ENCODE data around the gene UNC13D. TPM values are rescaled to one million over a fixed set of nuclear protein-coding genes. Genes with fewer than 3 reads are reported as not detected.

UNC13D gene
- total RNA-seq, 1 experiment from 2014 or later, result 9.0 TPM

DNA sequence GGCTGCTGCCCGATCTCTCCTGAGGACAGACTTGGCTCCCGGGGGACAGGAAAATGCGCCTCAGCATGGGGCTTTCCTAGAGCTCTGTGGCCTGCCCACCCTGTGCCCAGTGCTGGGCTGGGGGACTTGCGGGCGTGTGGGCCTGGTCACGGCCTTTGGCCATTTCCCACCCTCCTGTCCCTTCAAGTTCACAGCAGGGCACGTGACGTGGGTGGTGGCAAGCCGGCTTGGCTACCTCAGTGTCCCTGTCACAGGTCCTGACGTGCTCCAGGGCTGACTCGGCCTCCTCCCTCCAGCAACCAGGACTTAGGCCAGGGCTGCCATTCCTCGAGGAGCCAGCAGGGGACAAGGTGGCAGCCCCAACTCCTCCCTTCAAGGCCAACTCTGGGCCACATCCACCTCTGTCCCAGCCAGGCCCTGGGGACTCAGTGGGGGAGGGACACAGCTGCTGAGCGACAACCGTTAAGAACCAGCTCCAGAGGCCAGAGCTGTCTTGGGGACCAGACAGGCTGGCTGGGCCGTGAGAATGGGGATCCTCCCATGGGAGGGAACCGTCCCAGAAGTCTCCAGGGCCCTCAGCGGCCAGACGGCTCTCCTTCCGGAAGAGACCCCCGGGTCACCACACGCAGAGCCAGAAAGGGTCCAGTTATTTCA is 981 bp upstream of the UNC13D start:
- Mint-ChIP-seq H3K4me1 (ENCODE audit: low read depth, unreplicated experiment) (peaks cover 26% of the 10 kb centered on the region), H3K27ac (ENCODE audit: unreplicated experiment) (peak overlapping the region; percentile 93), H3K4me3 (ENCODE audit: unreplicated experiment) (no peak overlapping the region), H3K9me3 (ENCODE audit: unreplicated experiment) (no peaks in the 10 kb centered on the region), H3K36me3 (ENCODE audit: insufficient read depth, unreplicated experiment) (peaks cover 27% of the 10 kb centered on the region), H3K27me3 (ENCODE audit: insufficient read depth, unreplicated experiment) (no peaks in the 10 kb centered on the region)
- POLR2A ChIA-PET, result interaction anchor here (2.5 to 3.7 kb wide), 2 partner anchors 10 to 65 kb away, joined by 15 to 30 read pairs; partner anchors contain the start of gene WBP2
- peak; percentile 85 to 89 for DNase-seq
- Histone ChIP-seq H3K4me1 (peaks cover 41% of the 10 kb centered on the region), H3K27me3 (replicated peaks; ENCODE audit: control insufficient read depth, insufficient read depth, low read length) (no peaks in the 10 kb centered on the region), H3K4me3 (ENCODE audit: low read depth, low read length) (no peak overlapping the region), H3K36me3 (ENCODE audit: control insufficient read depth, insufficient read depth, low read length) (peaks cover 8% of the 10 kb centered on the region), H3K9me3 (no peaks in the 10 kb centered on the region)
- intact Hi-C loops (cut with micrococcal nuclease; ENCODE audit: unreplicated experiment), result no loop called here
- CTCF ChIA-PET, result interaction anchor here (0.5 to 2.8 kb wide), 7 partner anchors 10 to 166 kb away, joined by 3 to 34 read pairs (median 4); partner anchors contain the start of gene WBP2
- BruUV-seq (replicated peaks), result no TSS peak
- TF ChIP-seq, protein P1, sequence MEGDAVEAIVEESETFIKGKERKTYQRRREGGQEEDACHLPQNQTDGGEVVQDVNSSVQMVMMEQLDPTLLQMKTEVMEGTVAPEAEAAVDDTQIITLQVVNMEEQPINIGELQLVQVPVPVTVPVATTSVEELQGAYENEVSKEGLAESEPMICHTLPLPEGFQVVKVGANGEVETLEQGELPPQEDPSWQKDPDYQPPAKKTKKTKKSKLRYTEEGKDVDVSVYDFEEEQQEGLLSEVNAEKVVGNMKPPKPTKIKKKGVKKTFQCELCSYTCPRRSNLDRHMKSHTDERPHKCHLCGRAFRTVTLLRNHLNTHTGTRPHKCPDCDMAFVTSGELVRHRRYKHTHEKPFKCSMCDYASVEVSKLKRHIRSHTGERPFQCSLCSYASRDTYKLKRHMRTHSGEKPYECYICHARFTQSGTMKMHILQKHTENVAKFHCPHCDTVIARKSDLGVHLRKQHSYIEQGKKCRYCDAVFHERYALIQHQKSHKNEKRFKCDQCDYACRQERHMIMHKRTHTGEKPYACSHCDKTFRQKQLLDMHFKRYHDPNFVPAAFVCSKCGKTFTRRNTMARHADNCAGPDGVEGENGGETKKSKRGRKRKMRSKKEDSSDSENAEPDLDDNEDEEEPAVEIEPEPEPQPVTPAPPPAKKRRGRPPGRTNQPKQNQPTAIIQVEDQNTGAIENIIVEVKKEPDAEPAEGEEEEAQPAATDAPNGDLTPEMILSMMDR (IDR thresholded peaks at IDR 0.05; ENCODE audit: insufficient read depth in 1 of 2, low read depth in 1 of 2, low read length in 1 of 2, severe bottlenecking in 1 of 2, unreplicated experiment in 1 of 2), result peak; percentile 72 to 86

DNA sequence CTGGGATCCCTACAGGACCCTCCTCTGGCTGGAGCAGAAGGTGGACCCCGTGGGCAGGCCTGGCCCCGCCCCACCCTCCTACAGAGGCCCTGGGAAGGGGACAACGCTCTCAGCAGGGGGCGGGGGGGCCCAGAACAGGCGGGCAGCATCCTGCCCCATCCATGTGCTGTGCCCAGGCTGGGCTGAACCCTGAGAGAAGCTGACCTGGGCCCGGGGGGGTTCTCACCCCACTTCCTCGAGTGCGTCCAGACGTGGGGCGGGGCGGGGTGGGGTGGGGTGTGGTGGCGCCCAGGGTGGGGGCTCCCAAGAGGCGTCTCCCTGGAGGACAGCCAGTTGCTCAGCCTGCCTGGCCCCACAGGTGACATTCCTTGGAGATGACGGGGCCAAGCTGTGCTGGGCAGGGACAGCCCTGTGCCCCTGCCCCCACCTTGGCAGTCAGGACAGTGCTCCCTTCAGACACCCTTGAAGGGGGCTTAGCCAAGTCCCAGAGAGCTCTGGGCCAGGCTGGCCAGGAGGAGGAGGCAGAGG is 390 bp upstream of the UNC13D start:
- POLR2A ChIA-PET, result interaction anchor here (2.5 to 3.7 kb wide), 2 partner anchors 11 to 65 kb away, joined by 15 to 30 read pairs; partner anchors contain the start of gene WBP2
- Mint-ChIP-seq H3K4me3 (ENCODE audit: unreplicated experiment) (no peak overlapping the region), H3K4me1 (ENCODE audit: low read depth, unreplicated experiment) (peaks cover 26% of the 10 kb centered on the region), H3K36me3 (ENCODE audit: insufficient read depth, unreplicated experiment) (peaks cover 21% of the 10 kb centered on the region), H3K9me3 (ENCODE audit: unreplicated experiment) (no peaks in the 10 kb centered on the region), H3K27me3 (ENCODE audit: insufficient read depth, unreplicated experiment) (no peaks in the 10 kb centered on the region), H3K27ac (ENCODE audit: unreplicated experiment) (peak overlapping the region; percentile 93)
- BruUV-seq (replicated peaks), result no TSS peak
- H3K36me3 ChIP-seq (ENCODE audit: control insufficient read depth, insufficient read depth, low read length), result peaks cover 8% of the 10 kb centered on the region
- CTCF ChIA-PET, result interaction anchor here (0.6 to 2.8 kb wide), 2 partner anchors 11 to 167 kb away, joined by 3 to 34 read pairs; partner anchors contain the start of gene WBP2
- DNase-seq, result peak; percentile 56 to 83
- no peaks in the 10 kb centered on the region for H3K9me3 ChIP-seq
- H3K4me1 ChIP-seq, result peaks cover 41% of the 10 kb centered on the region
- intact Hi-C loops (cut with micrococcal nuclease; ENCODE audit: unreplicated experiment), result no loop called here
- TF ChIP-seq, protein P1 (IDR thresholded peaks at IDR 0.05; ENCODE audit: insufficient read depth in 1 of 2, low read depth in 1 of 2, low read length in 1 of 2, severe bottlenecking in 1 of 2, unreplicated experiment in 1 of 2), result no peak
- no peaks in the 10 kb centered on the region for H3K27me3 ChIP-seq (replicated peaks; ENCODE audit: control insufficient read depth, insufficient read depth, low read length)
- no peak overlapping the region for H3K4me3 ChIP-seq (ENCODE audit: low read depth, low read length)

DNA sequence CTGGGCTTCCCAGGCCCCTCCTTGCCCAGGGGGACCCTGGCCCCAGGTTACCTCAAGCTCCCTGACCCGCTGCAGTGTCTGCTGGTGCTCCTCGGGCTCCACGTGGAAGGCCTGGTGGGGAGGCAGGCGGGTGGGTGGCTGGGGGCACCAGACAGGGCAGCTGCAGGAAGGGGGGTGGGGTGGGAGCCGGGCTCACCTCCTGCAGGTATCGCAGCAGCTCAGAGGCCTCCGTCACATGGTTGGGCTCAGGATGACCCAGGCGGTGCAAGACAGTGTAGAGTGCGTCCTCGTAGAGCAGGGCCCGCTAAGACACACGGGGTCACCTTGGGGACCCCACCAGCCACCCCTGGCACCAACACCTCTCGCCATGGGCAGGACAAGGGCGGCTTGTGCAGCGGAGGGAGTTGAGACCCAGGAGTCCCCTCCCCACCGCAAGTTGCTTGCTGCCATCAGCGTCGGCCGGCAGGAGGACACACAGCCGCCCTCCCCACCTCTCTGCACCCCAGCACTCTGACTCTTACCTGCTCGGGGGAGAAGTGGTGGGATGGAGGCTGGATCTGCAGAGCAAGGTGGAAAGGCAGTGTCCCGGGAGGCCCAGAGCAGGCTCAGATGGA is 1.1 kb downstream of the UNC13D start:
- Mint-ChIP-seq H3K4me1 (ENCODE audit: low read depth, unreplicated experiment) (peaks cover 21% of the 10 kb centered on the region), H3K27ac (ENCODE audit: unreplicated experiment) (no peak overlapping the region), H3K9me3 (ENCODE audit: unreplicated experiment) (no peaks in the 10 kb centered on the region), H3K36me3 (ENCODE audit: insufficient read depth, unreplicated experiment) (peaks cover 17% of the 10 kb centered on the region), H3K27me3 (ENCODE audit: insufficient read depth, unreplicated experiment) (no peaks in the 10 kb centered on the region), H3K4me3 (ENCODE audit: unreplicated experiment) (no peak overlapping the region)
- Histone ChIP-seq H3K4me3 (ENCODE audit: low read depth, low read length) (no peak overlapping the region), H3K27me3 (replicated peaks; ENCODE audit: control insufficient read depth, insufficient read depth, low read length) (no peaks in the 10 kb centered on the region), H3K9me3 (no peaks in the 10 kb centered on the region), H3K4me1 (peaks cover 41% of the 10 kb centered on the region), H3K36me3 (ENCODE audit: control insufficient read depth, insufficient read depth, low read length) (peaks cover under 1% of the 10 kb centered on the region)
- BruUV-seq (replicated peaks), result no TSS peak
- intact Hi-C loops (cut with micrococcal nuclease; ENCODE audit: unreplicated experiment), result no loop called here
- TF ChIP-seq, protein P1 (IDR thresholded peaks at IDR 0.05; ENCODE audit: insufficient read depth in 1 of 2, low read depth in 1 of 2, low read length in 1 of 2, severe bottlenecking in 1 of 2, unreplicated experiment in 1 of 2), result no peak
- POLR2A ChIA-PET, result no interaction called here
- CTCF ChIA-PET, result interaction anchor here (1.1 to 1.2 kb wide), 3 partner anchors 12 to 78 kb away, joined by 3 to 5 read pairs (median 3); partner anchors contain the start of genes GALK1 and WBP2
- DNase-seq, result no peak
